ENCODE results near the gene CALHM1. TPM values are rescaled to one million over a fixed set of nuclear protein-coding genes. Genes with fewer than 3 reads are reported as not detected.

Gene CALHM1
- not detected in 2 replicates for total RNA-seq

GRCh38 chr10:103458720-103459119 is at the start of gene CALHM1:
Gene CALHM1 (minus strand): TSS chr10:103458900. CDS start chr10:103458751, 149 bp downstream.

GRCh38 chr10:103493362-103493915 is 34.7 kb upstream of the CALHM1 start, which contains the start of gene NEURL1:
Gene NEURL1 (plus strand): TSS chr10:103493705. CDS start chr10:103494388, 683 bp downstream.

GRCh38 chr10:103479135-103479534 is 20.4 kb upstream of the CALHM1 start, which contains the start of gene CALHM3:
Gene CALHM3 (minus strand): TSS chr10:103479240. CDS start chr10:103479032, 208 bp downstream.

GRCh38 chr10:103451831-103452505 is 6.7 kb downstream of the CALHM1 start, which contains the start of gene CALHM2:
Gene CALHM2 (minus strand): TSS chr10:103452370. CDS start chr10:103449941, 2,429 bp downstream.

Other genes with a start within 250 kb of the CALHM1 start
- under 0.01 TPM in 1 of 2 replicates, not detected in the other for gene RPEL1, start 213.0 kb downstream of the CALHM1 start, total RNA-seq
- 0.66 and 3.7 TPM in 2 replicates for gene INA, start 181.8 kb downstream of the CALHM1 start, total RNA-seq
- 9.8 and 14.6 TPM in 2 replicates for gene PCGF6, start 107.8 kb downstream of the CALHM1 start, total RNA-seq
- 2.6 and 7.7 TPM in 2 replicates for gene TAF5, start 90.9 kb downstream of the CALHM1 start, total RNA-seq
- gene ATP5MK, start 62.4 kb downstream of the CALHM1 start, total RNA-seq: 113 and 163 TPM in 2 replicates
- 44.2 and 62.6 TPM in 2 replicates for gene PDCD11, start 62.3 kb downstream of the CALHM1 start, total RNA-seq
- gene CALHM2, start 6.5 kb downstream of the CALHM1 start, total RNA-seq: 26.3 and 33.2 TPM in 2 replicates
- gene CALHM3, start 20.3 kb upstream of the CALHM1 start, total RNA-seq: not detected in 2 replicates
- 0.43 and 1.5 TPM in 2 replicates for gene NEURL1, start 34.8 kb upstream of the CALHM1 start, total RNA-seq

All from placental pericyte (primary cell).